GM19452 (cell line): ENCODE measurements around the gene TFAP2A.

ENCODE experiments used
- ATAC-seq: cut with Tn5 transposase; IDR thresholded peaks from one replicate; pipeline ENCODE4 v1.9.1; 2021; ENCODE audit not compliant: unreplicated experiment

The TFAP2A gene

DNA sequence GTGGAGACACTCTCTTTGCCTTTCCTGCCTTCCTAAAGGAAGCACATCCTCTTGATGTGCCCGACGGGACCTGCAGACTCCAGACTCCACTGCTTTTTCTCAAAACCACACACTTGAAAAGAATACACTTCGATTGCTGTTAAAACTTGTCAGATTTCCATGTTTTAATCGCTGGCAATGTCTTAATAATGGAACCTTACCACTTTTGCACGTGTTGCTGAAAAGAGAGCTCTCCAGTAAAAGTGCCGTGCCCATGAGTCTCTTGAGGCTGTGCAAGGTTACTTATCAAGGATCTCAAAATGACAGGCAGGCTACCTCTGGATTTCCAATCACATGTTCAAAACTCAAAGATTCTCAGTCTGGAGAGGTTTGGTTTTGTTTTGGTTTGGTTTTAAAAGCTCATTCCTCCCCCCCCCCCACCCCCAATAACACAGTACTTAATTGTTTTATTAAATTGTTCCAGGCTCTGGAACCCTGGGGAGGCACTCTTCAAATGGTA, 12.0 kb upstream of the TFAP2A start:
- no peak for ATAC-seq

DNA sequence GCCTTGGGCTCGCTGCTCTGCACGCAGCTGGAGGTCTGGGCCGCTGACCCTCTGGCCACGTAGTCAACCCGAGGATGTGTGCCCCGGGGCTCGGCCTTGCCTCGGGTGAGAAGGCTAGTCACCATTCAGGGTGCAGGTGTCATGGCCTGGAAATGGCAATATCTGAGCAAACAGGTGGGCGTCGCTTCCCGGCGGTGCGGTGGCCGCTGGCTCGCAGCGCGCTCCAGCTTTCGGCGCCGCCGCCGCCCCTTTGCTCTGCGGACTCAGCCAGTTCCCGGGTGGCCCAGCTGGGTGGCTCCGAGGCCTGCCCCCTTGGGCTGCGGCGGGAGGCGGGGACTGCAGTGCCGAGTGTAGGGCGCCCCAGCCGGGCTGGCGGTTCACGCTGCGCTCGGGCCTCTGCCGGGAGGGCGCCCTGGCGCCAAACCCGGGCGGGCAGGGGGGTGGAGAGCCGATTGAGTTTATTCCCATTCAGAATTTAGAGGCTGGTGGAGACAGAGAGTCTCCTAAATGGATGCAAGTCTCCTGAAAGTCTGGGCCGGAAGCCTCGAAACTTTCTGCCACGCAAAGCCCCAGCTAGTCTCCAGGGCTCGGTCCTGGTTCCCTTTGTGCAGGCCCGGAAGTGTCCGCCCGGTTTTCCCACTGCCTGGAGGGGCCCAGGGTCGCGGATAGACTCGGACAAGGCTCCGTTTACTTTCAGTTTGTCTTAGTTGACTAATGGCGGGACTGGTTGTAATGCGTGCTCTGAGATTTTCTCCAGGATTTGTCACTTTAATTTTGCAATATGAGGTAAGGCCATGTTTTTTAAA, 11.3 kb upstream of the TFAP2A start:
- peak; percentile 50 for ATAC-seq

- no peak for ATAC-seq
These were observed 10.5 kb upstream of the TFAP2A start for GRCh38 chr6:10425176-10425974.

- ATAC-seq, result no peak
These were observed 9.2 kb upstream of the TFAP2A start for GRCh38 chr6:10424040-10424439.

GRCh38 chr6:10422737-10423034, 7.8 kb upstream of the TFAP2A start:
- no peak for ATAC-seq

GRCh38 chr6:10421921-10422736, 7.3 kb upstream of the TFAP2A start:
- ATAC-seq, result no peak

DNA sequence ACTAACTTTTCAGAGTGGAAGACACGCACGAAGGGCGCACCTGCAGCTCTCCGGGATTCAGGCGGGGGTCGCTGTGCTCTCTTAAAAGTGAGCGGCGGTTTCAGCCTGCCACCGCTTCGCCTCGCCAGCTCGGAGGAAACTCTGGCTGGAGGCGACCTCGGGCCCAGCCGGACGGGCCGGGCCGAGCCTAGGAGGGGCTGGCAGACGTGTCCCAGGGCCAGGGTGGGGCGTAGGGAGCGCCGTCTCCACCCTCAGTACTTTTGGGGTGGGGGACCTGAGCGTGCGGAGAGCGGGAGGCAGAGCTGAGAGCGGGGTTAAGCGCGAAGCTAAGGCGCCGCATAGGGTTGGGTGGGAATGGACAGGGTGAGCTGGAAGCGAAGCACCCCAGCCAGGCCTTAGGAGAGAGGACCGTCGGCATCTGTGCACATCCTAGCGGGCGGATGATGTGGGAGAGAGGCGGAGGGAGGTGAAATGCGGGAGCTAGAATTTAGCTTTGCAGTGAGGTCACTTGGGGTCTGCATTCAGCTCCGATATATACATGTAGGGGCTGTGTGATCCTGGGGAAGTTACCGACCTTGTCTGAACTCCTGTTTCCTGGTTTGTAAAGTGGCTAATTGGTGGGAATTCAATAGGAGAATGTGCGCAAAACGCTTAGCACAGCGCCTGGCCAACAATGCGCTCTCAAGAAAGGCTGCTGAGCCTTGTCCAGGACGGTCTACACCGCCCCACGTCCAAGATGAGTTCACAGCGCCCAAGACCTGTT, 6.5 kb upstream of the TFAP2A start:
- no peak for ATAC-seq

DNA sequence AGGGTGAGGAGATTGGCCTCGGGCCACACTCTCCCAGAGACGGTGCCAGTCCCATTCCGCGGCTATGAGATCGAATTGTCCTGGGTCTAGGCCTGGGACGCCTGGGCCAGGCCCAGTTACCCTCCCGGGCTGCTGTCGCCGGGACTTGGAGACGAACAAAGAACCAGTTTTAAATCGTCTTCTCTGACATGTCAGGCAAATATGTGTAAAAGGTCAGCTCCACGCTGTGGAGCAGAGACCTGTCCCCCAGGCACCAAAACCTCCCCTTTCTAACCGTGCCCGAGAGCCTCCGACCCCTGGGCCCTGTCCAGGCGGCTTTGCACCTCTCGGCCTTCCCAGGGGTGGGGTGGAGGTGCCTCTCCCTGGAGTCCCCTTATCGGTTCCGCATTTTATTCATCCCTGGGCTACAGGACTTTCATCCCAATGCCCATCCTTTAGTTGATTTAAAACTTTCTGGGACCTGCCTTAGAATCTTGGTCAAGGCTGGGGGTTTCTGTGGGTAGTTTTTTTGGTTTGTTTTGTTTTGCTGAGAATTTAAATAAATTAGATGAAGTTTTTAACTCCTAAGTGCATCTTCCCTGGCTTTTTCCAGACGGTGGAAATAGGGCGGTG, 5.8 kb upstream of the TFAP2A start:
- no peak for ATAC-seq

DNA sequence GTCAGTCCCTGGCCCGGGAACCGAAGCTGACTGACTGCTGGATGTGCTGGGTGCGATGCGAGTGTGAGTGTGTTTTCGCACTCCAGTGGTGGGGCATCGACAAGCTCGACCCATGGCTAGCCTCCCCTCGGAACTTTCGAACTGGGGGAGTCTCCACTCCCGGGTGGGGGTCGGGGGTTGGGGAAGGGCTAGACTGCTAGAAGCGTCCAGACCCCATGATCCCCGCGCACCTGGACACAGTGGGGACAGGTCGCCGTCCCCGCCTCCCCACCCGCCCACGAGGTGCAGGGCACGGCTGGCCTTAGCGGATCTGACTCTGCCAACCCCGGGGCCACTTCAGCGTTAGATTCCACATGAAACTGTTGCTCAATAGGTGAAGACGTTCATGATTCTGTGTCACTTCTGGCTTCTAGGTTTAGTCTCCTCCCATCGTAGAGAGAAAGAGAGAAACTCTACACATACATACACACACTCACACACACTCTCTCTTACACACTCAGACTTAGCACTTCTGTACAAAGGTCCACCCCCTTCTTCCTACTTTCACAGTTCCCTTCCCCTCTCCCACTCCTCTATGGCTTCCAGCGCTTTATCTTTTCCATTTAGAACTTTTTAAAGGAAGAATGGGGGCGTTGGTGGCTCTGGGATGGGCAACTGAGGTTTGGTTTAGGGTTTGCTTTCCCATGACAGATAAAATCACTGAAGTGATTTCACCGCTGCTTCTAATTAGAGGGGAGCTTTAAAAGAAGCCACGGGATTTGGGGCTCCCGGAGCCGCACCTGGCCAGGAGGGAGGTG, 5.1 kb upstream of the TFAP2A start:
- no peak for ATAC-seq

GRCh38 chr6:10418862-10419748, 4.2 kb upstream of the TFAP2A start:
- ATAC-seq, result no peak

DNA sequence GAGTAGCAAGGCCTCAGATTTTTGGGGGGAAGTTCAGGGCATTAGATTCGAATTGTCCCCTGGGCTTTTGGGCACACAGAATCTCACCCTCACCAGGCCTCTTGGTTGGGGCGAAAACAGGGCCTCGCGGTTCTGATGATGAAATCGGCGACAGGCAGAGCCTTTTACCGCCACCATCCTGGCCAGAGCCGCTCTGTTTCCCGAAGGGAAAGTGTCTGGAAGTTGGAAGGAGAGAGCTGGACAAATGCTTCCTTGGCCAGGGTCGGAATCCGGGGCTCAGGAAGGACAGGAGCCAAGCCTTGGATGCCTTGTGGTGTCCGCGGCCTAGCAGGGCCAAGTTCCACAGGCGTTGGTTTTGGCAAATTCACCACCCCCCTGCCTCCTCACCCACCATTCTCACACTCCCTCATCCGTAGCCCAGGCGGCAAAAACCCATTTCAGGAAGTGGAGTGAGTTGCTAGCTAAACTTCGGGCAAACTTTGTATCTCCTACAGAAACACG, 3.5 kb upstream of the TFAP2A start:
- ATAC-seq, result no peak

- no peak for ATAC-seq
These were observed 2.8 kb upstream of the TFAP2A start for GRCh38 chr6:10417681-10418104.

GRCh38 chr6:10416863-10417641, 2.2 kb upstream of the TFAP2A start:
- no peak for ATAC-seq

GRCh38 chr6:10416516-10416862, 1.6 kb upstream of the TFAP2A start:
- ATAC-seq, result no peak

GRCh38 chr6:10415617-10416480, 975 bp upstream of the TFAP2A start:
- ATAC-seq, result no peak

- ATAC-seq, result no peak
These were observed 780 bp downstream of the TFAP2A start for GRCh38 chr6:10413850-10414738.
